T-cell (primary cell): ENCODE data around the gene MYOZ1. TPM values are rescaled to one million over a fixed set of nuclear protein-coding genes. Genes with fewer than 3 reads are reported as not detected.

Experiments used
- ATAC-seq, 4 experiments: fragments of 200-7000 bp in 3 of 4; fragments of 150-1000 bp in 1 of 4; cut with Tn5 transposase; replicated peaks in 1 of 4; 1 replicate in 3 of 4; 2 replicates in 1 of 4; pipeline ENCODE4 v1.10.0; 2021; ENCODE audit warnings: moderate library complexity in 3 of 4, mild to moderate bottlenecking in 2 of 4, moderate number of reproducible peaks in 1 of 4
- CTCF ChIA-PET, 2 donors: fragments of 300-600 bp; sonication (Branson Sonifier 250); formaldehyde crosslinking; loops; one replicate each; lab custom pipeline; 2022; ENCODE audit warnings: antibody characterized with exemption in 2 of 2; lab: Charles Lee
- POLR2A ChIA-PET, 2 donors: fragments of 300-600 bp; sonication (Branson Sonifier 250); formaldehyde crosslinking; loops; one replicate each; lab custom pipeline; 2022; ENCODE audit warnings: antibody characterized with exemption in 2 of 2; lab: Charles Lee
- DNase-seq, 35 experiments: peaks; one replicate each; pipeline versions ENCODE4 v3.0.0 to v3.0.0-alpha.2; 2013 to 2023
- H3K27ac ChIP-seq: one replicate; pipeline ENCODE4 v1.5.1; 2013; ENCODE audit warnings: low read length
- H3K27me3 ChIP-seq, 2 experiments: replicated peaks in 1 of 2; 1 replicate in 1 of 2; 2 replicates in 1 of 2; pipeline versions ENCODE4 v1.6.1 to v1.7.0; 2013; ENCODE audit warnings: low read length in 1 of 2, mixed read lengths in 1 of 2; ENCODE audit not compliant: control insufficient read depth in 2 of 2, insufficient read depth in 2 of 2; ENCODE audit errors: extremely low read depth in 1 of 2
- H3K36me3 ChIP-seq, 2 donors: 1 replicate in 1 of 2; 2 replicates in 1 of 2; pipeline versions ENCODE4 v1.6.1 to v1.7.0; 2013; ENCODE audit warnings: low read length in 1 of 2; ENCODE audit not compliant: control insufficient read depth in 2 of 2, insufficient read depth in 1 of 2; ENCODE audit errors: extremely low read depth in 1 of 2
- H3K4me1 ChIP-seq, 2 experiments: 1 replicate in 1 of 2; 2 replicates in 1 of 2; pipeline versions ENCODE4 v1.6.1 to v1.7.0; 2013; ENCODE audit warnings: low read length in 2 of 2, mixed read lengths in 1 of 2; ENCODE audit not compliant: insufficient read depth in 2 of 2, control insufficient read depth in 1 of 2; ENCODE audit errors: extremely low read depth in 1 of 2
- H3K4me3 ChIP-seq, 2 donors: 1 replicate in 1 of 2; 2 replicates in 1 of 2; pipeline versions ENCODE4 v1.5.1 to v1.7.0; 2013; ENCODE audit warnings: mild to moderate bottlenecking in 2 of 2, low read length in 1 of 2, moderate library complexity in 1 of 2; ENCODE audit not compliant: control insufficient read depth in 1 of 2; ENCODE audit errors: extremely low read depth in 1 of 2
- H3K9me3 ChIP-seq: 2 replicates; pipeline ENCODE4 v1.7.0; 2013
- H3K27ac Mint-ChIP-seq, 2 donors: one replicate each; pipeline ENCODE4 v1.8.0; 2020 to 2021; ENCODE audit warnings: mild to moderate bottlenecking in 2 of 2, mixed read lengths in 2 of 2
- H3K27me3 Mint-ChIP-seq, 2 donors: one replicate each; pipeline ENCODE4 v1.8.0; 2021 to 2022; ENCODE audit warnings: mixed read lengths in 2 of 2
- H3K36me3 Mint-ChIP-seq: one replicate; pipeline ENCODE4 v1.8.0; 2021; ENCODE audit warnings: mixed read lengths
- H3K4me1 Mint-ChIP-seq, 3 donors: one replicate each; pipeline ENCODE4 v1.8.0; 2020 to 2022; ENCODE audit warnings: mixed read lengths in 3 of 3, mild to moderate bottlenecking in 1 of 3
- H3K4me3 Mint-ChIP-seq, 3 donors: one replicate each; pipeline ENCODE4 v1.8.0; 2020 to 2022; ENCODE audit warnings: mild to moderate bottlenecking in 3 of 3, mixed read lengths in 3 of 3, moderate library complexity in 3 of 3
- H3K9me3 Mint-ChIP-seq, 3 donors: one replicate each; pipeline ENCODE4 v1.8.0; 2020 to 2022; ENCODE audit warnings: mixed read lengths in 3 of 3
- WGBS: methylation state at CpG from one replicate; pipeline ENCODE4 v1.1.5; 2013; ENCODE audit warnings: missing lambda C conversion rate; ENCODE audit not compliant: insufficient coverage; 5-methylcytosine and 5-hydroxymethylcytosine counted together
- total RNA-seq, 35 experiments: library from RNA in 6 of 35; stranded (reverse) in 6 of 35; fragments of 120-200 nt in 1 of 35; gene quantifications; one replicate each; pipeline versions ENCODE4 v1.2.1 to v1.2.4 and lab custom pipeline; 2013 to 2026

MYOZ1 gene
- total RNA-seq, 5 donors from 2014 or later (not counting 1 experiment from before 2014, with no cell fraction given): not detected

DNA sequence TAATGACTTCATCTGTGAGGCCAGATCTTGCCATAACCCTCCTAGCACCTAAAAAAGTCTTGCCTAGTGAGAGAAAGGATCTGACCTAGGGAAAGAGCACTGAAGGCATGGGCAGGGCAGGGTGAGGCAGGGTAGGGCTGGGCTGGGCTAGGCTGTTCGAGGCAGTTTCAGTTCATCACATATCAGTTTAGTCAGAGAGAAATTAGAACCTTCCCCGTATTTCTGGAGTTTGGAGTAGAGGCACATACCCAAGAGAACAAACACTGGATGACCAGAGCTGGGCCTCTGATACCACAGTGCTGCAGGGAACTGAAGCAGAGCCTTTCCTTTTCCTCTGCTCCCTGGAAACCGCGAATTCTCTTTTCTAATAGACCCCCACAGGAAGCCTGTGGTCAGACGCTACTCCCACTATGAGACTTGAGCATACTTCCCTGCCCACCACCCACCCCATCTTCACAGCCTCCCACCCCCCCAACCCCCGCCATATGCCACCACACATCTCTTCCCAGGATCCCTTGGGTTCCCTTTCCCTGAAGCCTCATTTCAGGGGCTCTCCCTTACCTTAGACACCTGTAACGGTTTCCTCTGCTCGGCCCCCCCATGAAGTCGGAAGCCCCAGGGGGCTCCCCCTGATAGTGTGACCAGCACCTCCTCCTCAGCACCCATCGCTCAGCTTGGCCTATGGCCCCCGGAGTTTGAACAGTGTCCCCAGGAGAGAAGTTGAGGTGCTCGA is 14.1 kb upstream of the MYOZ1 start:
- Histone ChIP-seq H3K27me3 (peaks cover 0 to 4% of the 10 kb centered on the region in 2 experiments), H3K4me1 (no peaks in the 10 kb centered on the region), H3K27ac (no peak overlapping the region), H3K4me3 (no peak overlapping the region), H3K9me3 (no peaks in the 10 kb centered on the region), H3K36me3 (no peaks in the 10 kb centered on the region)
- ChIA-PET CTCF (no interaction called here), POLR2A (no interaction called here)
- Mint-ChIP-seq H3K9me3 (no peaks in the 10 kb centered on the region), H3K27me3 (peaks cover 0 to 2% of the 10 kb centered on the region in 2 donors), H3K4me3 (no peak overlapping the region), H3K4me1 (peaks cover 0 to 5% (median 2%) of the 10 kb centered on the region in 3 donors), H3K27ac (no peak overlapping the region), H3K36me3 (no peaks in the 10 kb centered on the region)
- no peak for ATAC-seq
- 53% methylated on average over 6 of the region's 12 CpGs for WGBS
- no peak for DNase-seq

DNA sequence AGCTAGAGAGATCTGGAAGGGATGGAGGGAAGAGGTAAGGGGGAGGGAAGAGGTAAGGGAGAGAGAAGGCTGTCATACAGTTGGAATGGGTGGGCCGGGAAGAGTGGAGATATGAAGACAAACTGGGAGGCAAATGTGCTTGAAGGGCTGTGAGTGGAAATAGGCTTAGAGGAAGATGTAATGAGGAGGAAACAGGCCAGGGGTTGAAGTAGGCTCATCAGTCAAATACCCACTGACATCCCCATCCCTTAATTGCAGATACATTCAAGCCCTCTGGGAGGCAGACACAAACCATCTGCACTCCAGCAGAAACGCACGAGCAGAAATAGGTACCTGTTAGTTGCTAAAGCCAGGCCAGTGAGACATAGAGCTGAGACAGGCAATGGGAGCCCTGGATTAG is 12.4 kb upstream of the MYOZ1 start:
- no peaks in the 10 kb centered on the region for H3K36me3 Mint-ChIP-seq
- POLR2A ChIA-PET: no interaction called here
- H3K4me3 ChIP-seq: no peak overlapping the region
- CTCF ChIA-PET: interaction anchor here in 1 of 2 donors (1.0 to 1.4 kb wide), 2 partner anchors 10 to 124 kb away, joined by 3 read pairs; no protein-coding TSS in a partner anchor
- no peaks in the 10 kb centered on the region for H3K9me3 ChIP-seq
- peaks cover 0 to 5% (median 2%) of the 10 kb centered on the region in 3 donors for H3K4me1 Mint-ChIP-seq
- no peak overlapping the region for H3K27ac Mint-ChIP-seq
- H3K27me3 Mint-ChIP-seq: peaks cover 0 to 6% of the 10 kb centered on the region in 2 donors
- 88% methylated on average over 3 of the region's 3 CpGs for WGBS
- H3K36me3 ChIP-seq: no peaks in the 10 kb centered on the region
- H3K27ac ChIP-seq: no peak overlapping the region
- peaks cover 0 to 6% of the 10 kb centered on the region in 2 experiments for H3K27me3 ChIP-seq
- no peaks in the 10 kb centered on the region for H3K4me1 ChIP-seq
- no peak overlapping the region for H3K4me3 Mint-ChIP-seq
- H3K9me3 Mint-ChIP-seq: no peaks in the 10 kb centered on the region
- ATAC-seq (no peak), DNase-seq (no peak)

DNA sequence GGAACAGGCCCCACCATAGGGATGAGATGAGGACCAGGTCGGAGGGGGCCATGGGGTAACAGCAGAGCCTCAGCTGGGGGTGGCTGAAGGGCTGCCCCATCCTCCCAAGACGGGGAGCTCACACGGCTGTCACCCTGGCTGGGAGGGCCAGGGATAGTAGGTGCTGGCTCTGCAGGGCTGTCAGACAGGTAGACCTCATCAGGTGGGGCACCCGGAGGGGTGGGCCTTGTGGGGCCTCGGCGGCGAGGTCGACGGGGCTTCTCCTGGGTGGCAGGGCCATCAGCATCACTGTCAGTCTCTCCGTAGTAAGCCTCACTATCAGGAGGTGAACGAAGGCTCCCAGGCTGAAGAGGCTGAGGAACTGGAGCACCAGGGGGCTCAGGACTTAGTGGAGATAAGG is 11.9 kb upstream of the MYOZ1 start:
- Mint-ChIP-seq H3K36me3 (no peaks in the 10 kb centered on the region), H3K4me1 (peaks cover 0 to 5% (median 2%) of the 10 kb centered on the region in 3 donors), H3K4me3 (no peak overlapping the region), H3K27ac (no peak overlapping the region), H3K27me3 (peaks cover 0 to 8% of the 10 kb centered on the region in 2 donors), H3K9me3 (no peaks in the 10 kb centered on the region)
- ATAC-seq (peak in 1 of 4 experiments; percentile 9), DNase-seq (no peak)
- Histone ChIP-seq H3K9me3 (no peaks in the 10 kb centered on the region), H3K4me1 (peaks cover 0 to 4% of the 10 kb centered on the region in 2 experiments), H3K27me3 (peaks cover 0 to 11% of the 10 kb centered on the region in 2 experiments), H3K36me3 (no peaks in the 10 kb centered on the region), H3K27ac (no peak overlapping the region), H3K4me3 (no peak overlapping the region)
- POLR2A ChIA-PET: no interaction called here
- CTCF ChIA-PET: interaction anchor here in 1 of 2 donors (1.0 to 1.4 kb wide), 2 partner anchors 10 to 124 kb away, joined by 3 read pairs; no protein-coding TSS in a partner anchor
- 91% methylated on average over 11 of the region's 11 CpGs for WGBS

DNA sequence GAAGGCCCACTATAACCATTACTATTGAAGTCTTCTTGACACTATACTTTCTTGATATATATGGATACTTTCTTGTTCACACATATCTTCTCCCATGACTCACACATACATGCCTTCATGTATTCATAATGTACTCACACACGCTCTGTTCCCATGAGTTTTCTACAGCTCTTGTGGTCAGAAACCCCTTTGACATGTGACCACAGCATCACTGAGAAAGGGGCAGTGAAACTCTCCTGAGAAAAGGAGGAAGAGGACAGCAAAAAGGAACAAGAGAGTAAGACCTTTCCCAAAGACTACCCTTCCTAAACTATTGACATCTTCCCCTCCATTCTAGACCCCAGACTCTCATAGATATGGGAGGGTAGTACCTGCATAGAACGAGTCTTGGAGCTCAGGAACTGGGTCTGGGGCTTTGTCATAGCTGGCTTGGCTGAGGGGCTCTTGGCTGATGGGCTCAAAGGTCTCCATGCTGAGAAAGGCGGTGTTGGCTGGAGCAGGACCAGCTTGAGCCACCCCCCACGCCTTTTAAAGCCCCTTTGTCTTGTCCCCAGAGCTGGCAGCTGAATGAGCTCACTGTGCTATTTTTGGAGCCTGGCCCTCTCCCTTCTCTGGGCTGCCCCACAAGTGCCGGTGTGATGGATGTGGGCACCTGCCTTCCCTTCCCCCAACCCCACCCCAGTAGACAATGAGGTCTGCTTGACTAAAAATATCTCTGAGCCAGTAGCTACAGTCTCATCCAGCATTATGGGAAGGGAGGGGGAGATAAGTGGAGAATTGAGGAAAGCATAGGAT is 9.5 kb upstream of the MYOZ1 start:
- ChIA-PET POLR2A (no interaction called here), CTCF (interaction anchor here in 1 of 2 donors (0.5 to 0.7 kb wide), 2 partner anchors 113 to 1461 kb away, joined by 3 to 4 read pairs; partner anchors contain the start of gene SAMD8)
- H3K4me1 ChIP-seq: peaks cover 0 to 16% of the 10 kb centered on the region in 2 experiments
- H3K27ac Mint-ChIP-seq: no peak overlapping the region
- H3K27me3 ChIP-seq: peaks cover 0 to 27% of the 10 kb centered on the region in 2 experiments
- H3K36me3 ChIP-seq: no peaks in the 10 kb centered on the region
- no peak overlapping the region for H3K27ac ChIP-seq
- DNase-seq: no peak
- peaks cover 4 to 8% of the 10 kb centered on the region in 2 donors for H3K27me3 Mint-ChIP-seq
- H3K36me3 Mint-ChIP-seq: no peaks in the 10 kb centered on the region
- H3K4me1 Mint-ChIP-seq: peaks cover 0 to 5% (median 2%) of the 10 kb centered on the region in 3 donors
- H3K4me3 Mint-ChIP-seq: no peak overlapping the region
- H3K4me3 ChIP-seq: no peak overlapping the region
- ATAC-seq: no peak
- H3K9me3 ChIP-seq: no peaks in the 10 kb centered on the region
- H3K9me3 Mint-ChIP-seq: no peaks in the 10 kb centered on the region
- WGBS: 76% methylated on average over 2 of the region's 5 CpGs

DNA sequence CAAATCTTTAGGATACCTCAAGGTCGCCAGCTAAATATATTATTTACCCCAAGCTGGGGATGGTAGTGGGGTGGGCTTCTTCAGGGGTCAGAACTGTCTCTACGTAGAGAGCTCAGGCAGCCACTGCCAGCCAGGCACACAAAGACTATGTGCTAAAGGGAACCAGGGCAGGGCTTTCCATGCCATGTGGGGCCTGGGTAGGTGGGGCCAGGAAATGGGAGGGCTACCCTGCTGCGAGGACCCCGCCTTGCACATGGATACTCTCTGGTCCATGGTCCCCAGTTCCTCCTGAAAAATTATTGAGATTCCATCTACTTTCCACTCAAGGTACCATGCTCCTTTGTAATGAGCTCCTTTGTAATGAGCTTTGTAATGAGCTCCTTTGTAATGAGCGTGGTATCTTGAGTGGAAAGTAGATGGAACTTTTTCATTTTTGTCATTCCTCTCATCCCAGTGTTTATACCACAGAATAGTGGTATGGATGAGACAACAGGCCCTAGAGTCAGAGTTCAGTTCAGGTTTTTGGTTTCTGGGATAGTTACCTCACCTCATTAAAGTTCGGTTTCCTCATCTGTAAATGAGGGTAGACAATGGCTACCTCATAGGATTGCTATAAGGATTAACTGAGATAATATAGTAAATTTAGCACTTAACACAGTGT is 8.7 kb upstream of the MYOZ1 start:
- H3K4me1 ChIP-seq: peaks cover 0 to 16% of the 10 kb centered on the region in 2 experiments
- ChIA-PET CTCF (interaction anchor here (0.5 to 1.0 kb wide), 3 partner anchors 10 to 1462 kb away, joined by 3 to 4 read pairs (median 3); partner anchors contain the start of gene SAMD8 (in 1 of the 2)), POLR2A (no interaction called here)
- no peaks in the 10 kb centered on the region for H3K36me3 ChIP-seq
- H3K4me1 Mint-ChIP-seq: peaks cover 0 to 5% (median 0%) of the 10 kb centered on the region in 3 donors
- H3K4me3 Mint-ChIP-seq: no peak overlapping the region
- peaks cover 0 to 27% of the 10 kb centered on the region in 2 experiments for H3K27me3 ChIP-seq
- H3K36me3 Mint-ChIP-seq: no peaks in the 10 kb centered on the region
- DNase-seq: no peak
- ATAC-seq: no peak
- H3K27me3 Mint-ChIP-seq: peaks cover 4 to 8% of the 10 kb centered on the region in 2 donors
- WGBS: 100% methylated on average over 1 of the region's 6 CpGs
- H3K9me3 Mint-ChIP-seq: no peaks in the 10 kb centered on the region
- H3K9me3 ChIP-seq: no peaks in the 10 kb centered on the region
- no peak overlapping the region for H3K27ac ChIP-seq
- H3K4me3 ChIP-seq: no peak overlapping the region
- no peak overlapping the region for H3K27ac Mint-ChIP-seq
